ENCODE results near the gene KIAA1671.

The KIAA1671 gene

GRCh38 chr22:24952837-24953383, 394 bp downstream of the KIAA1671 start:
- DNase-seq (ENCODE audit: low read depth) = no peak

- no peak for DNase-seq (ENCODE audit: low read depth)
These were observed 1.0 kb downstream of the KIAA1671 start for GRCh38 chr22:24953384-24954113.

- DNase-seq (ENCODE audit: low read depth) = no peak
These were observed 1.6 kb downstream of the KIAA1671 start for GRCh38 chr22:24954114-24954463.

GRCh38 chr22:24954856-24955255, 2.3 kb downstream of the KIAA1671 start:
- DNase-seq (ENCODE audit: low read depth) = no peak

GRCh38 chr22:24957043-24957442, 4.5 kb downstream of the KIAA1671 start:
- DNase-seq (ENCODE audit: low read depth) = no peak

GRCh38 chr22:24961217-24961844, 8.8 kb downstream of the KIAA1671 start:
- no peak for DNase-seq (ENCODE audit: low read depth)

GRCh38 chr22:24962094-24962493, 9.6 kb downstream of the KIAA1671 start:
- no peak for DNase-seq (ENCODE audit: low read depth)

GRCh38 chr22:24962835-24963234, 10.3 kb downstream of the KIAA1671 start:
- DNase-seq (ENCODE audit: low read depth) = no peak

GRCh38 chr22:24964441-24964840, 11.9 kb downstream of the KIAA1671 start:
- DNase-seq (ENCODE audit: low read depth) = no peak

- no peak for DNase-seq (ENCODE audit: low read depth)
These were observed 13.5 kb downstream of the KIAA1671 start for GRCh38 chr22:24965822-24966626.

GRCh38 chr22:24968066-24968561, 15.6 kb downstream of the KIAA1671 start:
- DNase-seq (ENCODE audit: low read depth) = no peak

- no peak for DNase-seq (ENCODE audit: low read depth)
These were observed 17.2 kb downstream of the KIAA1671 start for GRCh38 chr22:24969560-24970301.

GRCh38 chr22:24972369-24972768, 19.9 kb downstream of the KIAA1671 start:
- DNase-seq (ENCODE audit: low read depth) = no peak

GRCh38 chr22:24973872-24974271, 21.4 kb downstream of the KIAA1671 start:
- no peak for DNase-seq (ENCODE audit: low read depth)

GRCh38 chr22:24975125-24975640, 22.7 kb downstream of the KIAA1671 start:
- DNase-seq (ENCODE audit: low read depth) = no peak

- DNase-seq (ENCODE audit: low read depth) = no peak
These were observed 23.4 kb downstream of the KIAA1671 start for GRCh38 chr22:24975813-24976341.

GRCh38 chr22:24976442-24977218, 24.1 kb downstream of the KIAA1671 start:
- DNase-seq (ENCODE audit: low read depth) = no peak

- DNase-seq (ENCODE audit: low read depth) = no peak
These were observed 25.1 kb downstream of the KIAA1671 start for GRCh38 chr22:24977370-24978221.

- no peak for DNase-seq (ENCODE audit: low read depth)
These were observed 25.8 kb downstream of the KIAA1671 start for GRCh38 chr22:24978308-24978707.

GRCh38 chr22:24981066-24981465, 28.6 kb downstream of the KIAA1671 start:
- no peak for DNase-seq (ENCODE audit: low read depth)

Measured in GM04503 (cell line).